DOHH2 (cell line): ENCODE measurements around the gene THOC2.
"Not testable (repeated sequence)": the region's sequence is repeated elsewhere in the genome, so short reads cannot be mapped to it uniquely, and the experiment has no call there.

Experiments used
- EZH2phosphoT487 ChIP-seq: fragments of 200-600 bp; sonication (generic); IDR thresholded peaks from 2 replicates; pipeline ENCODE4 v1.6.1; 2017; ENCODE audit warnings: borderline replicate concordance, mild to moderate bottlenecking, antibody characterized with exemption, low read length, moderate library complexity, mixed read lengths
- TF ChIP-seq, protein P1 (sequence below): fragments of 200-600 bp; sonication (generic); IDR thresholded peaks from one replicate; pipeline ENCODE4 v1.5.1; 2014; ENCODE audit warnings: antibody characterized with exemption, mild to moderate bottlenecking, low read depth, low read length; ENCODE audit not compliant: poor library complexity, severe bottlenecking

DNA sequence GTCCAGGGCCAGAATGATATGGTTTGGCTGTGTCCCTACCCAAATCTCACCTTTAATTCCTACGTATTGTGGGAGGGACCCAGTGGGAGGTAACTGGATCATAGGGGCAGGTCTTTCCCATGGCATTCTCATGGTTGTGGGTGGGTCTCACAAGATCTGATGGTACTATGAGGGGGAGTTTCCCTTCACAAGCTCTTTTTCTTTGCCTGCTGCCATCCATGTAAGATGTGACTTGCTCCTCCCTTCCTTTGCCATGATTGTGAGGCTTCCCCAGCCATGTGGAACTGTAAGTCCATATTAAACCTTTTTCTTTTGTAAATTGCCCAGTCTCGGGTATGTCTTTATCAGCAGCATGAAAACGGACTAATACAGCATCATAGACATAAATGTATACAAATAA, 27.0 kb upstream of the THOC2 start:
- TF ChIP-seq, protein P1, sequence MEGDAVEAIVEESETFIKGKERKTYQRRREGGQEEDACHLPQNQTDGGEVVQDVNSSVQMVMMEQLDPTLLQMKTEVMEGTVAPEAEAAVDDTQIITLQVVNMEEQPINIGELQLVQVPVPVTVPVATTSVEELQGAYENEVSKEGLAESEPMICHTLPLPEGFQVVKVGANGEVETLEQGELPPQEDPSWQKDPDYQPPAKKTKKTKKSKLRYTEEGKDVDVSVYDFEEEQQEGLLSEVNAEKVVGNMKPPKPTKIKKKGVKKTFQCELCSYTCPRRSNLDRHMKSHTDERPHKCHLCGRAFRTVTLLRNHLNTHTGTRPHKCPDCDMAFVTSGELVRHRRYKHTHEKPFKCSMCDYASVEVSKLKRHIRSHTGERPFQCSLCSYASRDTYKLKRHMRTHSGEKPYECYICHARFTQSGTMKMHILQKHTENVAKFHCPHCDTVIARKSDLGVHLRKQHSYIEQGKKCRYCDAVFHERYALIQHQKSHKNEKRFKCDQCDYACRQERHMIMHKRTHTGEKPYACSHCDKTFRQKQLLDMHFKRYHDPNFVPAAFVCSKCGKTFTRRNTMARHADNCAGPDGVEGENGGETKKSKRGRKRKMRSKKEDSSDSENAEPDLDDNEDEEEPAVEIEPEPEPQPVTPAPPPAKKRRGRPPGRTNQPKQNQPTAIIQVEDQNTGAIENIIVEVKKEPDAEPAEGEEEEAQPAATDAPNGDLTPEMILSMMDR = not testable (repeated sequence)
- TF ChIP-seq EZH2phosphoT487 = not testable (repeated sequence)
